DMS79 (cell line): ENCODE measurements around the gene LPGAT1.

Experiments
- DNase-seq: peaks from one replicate; lab custom pipeline; 2025; lab: John Stamatoyannopoulos, UW

The LPGAT1 gene

GRCh38 chr1:211762206-211762605, 68.4 kb downstream of the LPGAT1 start:
- DNase-seq = no peak

- no peak for DNase-seq
These were observed 69.2 kb downstream of the LPGAT1 start for GRCh38 chr1:211761400-211761799.

DNA sequence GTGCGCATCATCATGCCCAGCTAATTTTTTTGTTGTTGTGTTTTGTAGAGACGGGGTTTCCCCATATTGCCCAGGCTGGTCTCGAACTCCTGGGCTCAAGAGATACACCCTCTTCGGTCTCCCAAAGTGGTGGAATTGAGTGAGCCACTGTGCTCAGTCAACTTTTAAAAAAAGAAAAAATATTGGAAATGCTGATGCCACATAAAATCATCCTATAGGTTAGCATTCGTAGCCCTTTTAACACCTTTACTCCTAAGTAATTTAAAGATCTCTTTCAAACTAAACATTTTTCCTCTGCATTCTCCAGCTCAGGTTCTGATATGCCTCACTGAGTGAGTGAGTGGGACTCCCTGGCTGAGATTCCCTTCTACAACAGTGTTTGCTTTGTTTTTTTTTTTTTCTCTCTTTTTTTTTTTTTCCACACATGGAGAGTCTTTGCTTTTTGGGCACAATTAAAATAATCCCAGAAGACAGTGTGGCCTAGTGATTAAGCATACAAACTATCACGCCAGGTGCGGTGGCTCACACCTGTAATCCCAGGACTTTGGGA, 74.0 kb downstream of the LPGAT1 start:
- peak; percentile 35 for DNase-seq

DNA sequence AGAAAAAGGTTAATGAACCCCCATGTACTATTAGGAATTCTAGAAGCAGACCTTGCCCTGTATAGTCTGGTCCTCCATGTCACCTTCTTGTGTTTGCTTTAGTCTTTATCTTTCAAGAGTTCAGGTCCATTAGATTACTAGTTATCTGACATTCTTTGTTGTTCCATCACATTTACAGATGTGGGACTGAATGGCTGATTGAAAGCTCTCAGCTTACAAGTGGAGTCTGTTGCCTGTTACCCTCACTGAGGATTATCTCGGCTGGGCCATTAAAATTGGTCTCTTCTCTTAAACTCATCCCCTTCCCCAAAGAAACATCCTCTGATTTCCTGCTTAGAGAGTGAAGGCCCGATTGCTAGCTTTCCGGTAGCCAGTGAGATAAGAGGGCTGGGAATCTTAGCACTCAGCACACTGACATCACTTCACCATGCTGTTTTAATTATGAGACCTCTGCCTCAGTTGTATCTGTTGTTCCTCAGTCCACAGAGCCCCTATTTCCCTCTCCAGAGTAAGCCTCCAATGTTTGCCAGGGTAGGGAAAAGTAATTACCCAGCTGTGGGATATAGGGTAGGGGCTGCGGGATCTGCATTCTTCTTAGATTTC, 76.8 kb downstream of the LPGAT1 start:
- no peak for DNase-seq

DNA sequence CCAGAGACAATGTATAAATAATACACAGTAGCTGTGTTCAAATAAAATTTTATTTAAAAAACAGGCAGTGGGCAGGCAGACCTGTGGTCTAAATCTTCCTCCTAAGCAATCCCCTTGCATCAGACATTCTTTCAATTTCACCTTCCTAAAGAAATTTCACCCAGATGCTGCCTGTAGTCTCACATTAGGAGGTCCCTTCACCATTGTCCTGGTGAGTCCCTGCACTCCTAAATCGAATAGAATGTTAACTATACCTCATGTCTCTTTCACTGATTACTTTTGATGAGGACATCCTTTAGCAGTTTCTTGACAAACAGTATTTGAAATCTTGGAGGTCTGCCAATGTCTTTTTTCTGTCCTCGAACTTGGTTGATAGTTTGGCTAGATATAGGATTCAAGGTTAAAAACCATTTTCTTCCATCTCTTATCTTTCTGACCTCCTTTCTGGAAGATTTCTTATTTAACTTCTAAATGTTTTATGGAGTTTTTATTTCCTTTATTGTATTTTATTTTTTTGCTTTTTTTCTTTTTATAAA, 77.5 kb downstream of the LPGAT1 start:
- DNase-seq = no peak

- DNase-seq = no peak
These were observed 78.2 kb downstream of the LPGAT1 start for GRCh38 chr1:211752317-211752716.

GRCh38 chr1:211751438-211751837, 79.1 kb downstream of the LPGAT1 start:
- DNase-seq = no peak

DNA sequence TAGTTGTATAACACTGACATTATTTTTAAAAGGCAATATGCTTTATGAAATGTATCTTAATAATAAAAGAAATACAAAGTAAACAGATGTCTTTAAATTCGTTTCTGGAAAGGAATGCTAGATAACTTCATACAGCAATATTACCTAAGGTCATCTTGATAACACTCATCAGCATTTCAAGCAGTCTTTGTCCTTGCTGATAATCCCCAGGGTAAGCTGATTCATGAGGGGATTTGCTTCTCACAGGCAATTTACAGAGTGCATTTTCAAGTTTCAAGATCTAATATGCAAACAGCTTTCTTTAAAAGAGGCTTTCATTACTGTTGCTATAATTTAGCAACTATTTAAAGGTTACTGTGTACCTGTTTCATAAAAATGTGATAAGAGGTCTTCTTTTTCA, 80.0 kb downstream of the LPGAT1 start:
- no peak for DNase-seq

DNA sequence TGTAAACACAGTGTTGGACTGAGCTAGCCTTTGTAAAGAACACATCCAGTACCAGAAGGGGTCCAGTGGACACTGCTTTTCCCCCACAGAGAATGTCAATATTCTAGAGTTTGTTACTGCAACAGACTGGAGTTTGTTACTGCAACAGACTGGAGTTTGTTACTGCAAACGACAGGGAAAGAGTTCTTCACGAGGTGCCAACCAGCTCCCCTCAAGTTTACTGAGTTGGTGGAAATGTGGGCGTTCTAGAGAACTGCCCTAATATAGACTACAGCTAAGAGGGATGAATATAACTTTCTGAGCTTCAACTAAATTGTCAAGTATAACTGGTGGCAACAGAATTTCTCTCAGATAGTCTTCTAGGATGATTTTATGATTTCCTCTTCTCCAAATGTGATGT, 81.3 kb downstream of the LPGAT1 start:
- no peak for DNase-seq

DNA sequence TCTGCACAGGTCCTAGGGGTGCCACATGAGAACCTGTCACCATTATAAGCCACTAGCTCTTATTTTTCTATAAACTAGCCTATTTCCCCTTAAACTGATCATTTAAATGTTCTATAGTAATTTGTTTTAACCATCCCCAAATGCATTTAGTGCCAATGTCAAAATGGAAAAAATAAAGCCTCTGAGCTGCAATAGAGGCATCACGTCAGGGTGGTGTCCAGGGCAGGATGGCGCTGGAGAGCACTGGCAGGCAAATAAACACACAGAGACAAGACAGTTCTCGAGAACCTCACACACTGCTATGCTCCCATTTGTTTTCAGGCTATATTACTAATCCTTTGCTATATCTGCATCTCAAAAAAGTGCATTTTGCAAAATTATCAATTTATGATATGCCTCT, 81.8 kb downstream of the LPGAT1 start:
- no peak for DNase-seq

GRCh38 chr1:211742889-211743529, 87.6 kb downstream of the LPGAT1 start:
- DNase-seq = no peak

DNA sequence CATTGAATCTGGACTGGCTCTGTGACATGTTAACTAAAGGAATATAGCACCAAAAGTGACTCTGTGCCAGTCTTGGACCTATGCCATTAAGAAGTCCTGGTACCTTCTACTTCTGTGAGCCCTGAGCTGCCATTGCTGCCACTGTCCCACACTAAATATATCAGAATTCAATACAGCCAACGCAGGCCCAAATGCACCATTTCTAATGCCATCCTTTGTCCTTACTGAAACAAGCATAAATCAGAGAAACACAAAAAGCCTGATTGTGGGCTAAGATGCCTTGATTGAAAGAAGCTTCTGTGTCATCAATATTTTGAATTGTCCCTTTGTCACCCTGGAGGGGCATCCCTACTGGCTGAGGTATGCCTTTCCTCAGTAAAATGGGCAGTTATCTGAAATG, 88.3 kb downstream of the LPGAT1 start:
- no peak for DNase-seq

DNA sequence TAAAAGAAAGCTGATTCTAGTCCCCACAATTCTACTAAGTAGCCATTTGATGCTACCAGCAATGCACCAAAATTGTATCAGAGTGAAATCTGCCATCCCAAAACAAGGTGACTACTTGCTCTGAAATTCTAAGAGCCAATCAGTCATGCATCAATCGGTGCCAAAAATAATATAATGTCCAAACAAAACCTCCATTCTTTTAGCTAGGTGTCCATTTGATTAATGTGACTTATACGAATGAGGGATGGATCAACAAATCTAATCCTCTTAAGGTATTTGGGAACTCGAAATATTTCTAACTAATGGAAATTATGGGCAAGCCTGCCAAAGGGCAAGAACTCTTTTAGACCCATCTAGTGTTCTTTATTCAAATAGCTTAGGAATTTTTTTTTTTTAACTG, 88.8 kb downstream of the LPGAT1 start:
- peak; percentile 65 for DNase-seq

GRCh38 chr1:211741116-211741515, 89.4 kb downstream of the LPGAT1 start:
- no peak for DNase-seq

DNA sequence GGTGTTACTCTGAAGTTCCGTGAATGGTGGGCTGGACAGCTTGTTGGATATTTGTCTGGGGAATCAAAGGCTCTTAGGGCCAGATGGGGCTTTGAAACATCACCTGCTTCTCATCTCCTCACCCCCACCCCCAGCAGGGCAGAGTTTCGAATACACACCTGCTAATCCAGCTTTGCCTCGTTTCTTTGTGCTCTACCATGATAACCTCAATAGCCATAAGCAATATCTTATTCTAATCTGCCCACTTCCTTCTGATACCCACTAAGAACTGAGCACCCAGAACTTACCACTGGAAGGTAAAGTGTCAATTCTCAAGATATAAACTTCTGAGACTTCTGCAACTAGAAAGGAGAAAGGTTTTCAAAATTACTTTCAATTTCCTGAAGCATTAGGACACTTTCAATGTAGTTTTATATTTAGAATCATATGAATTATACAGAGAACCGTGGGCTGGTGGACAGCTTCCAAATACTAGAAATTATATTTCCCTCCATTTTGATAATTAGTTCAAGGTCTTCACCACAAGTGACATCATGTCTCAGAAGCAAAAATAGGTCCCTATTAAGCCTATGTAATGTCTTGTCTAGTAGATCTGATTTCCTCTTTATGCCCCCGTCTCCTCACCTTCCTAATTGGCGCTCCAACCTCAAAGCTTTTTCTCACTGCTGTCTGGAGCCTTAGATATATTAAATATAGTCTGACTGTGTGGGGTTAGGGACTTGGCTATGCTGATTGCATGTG, 90.7 kb downstream of the LPGAT1 start:
- no peak for DNase-seq

DNA sequence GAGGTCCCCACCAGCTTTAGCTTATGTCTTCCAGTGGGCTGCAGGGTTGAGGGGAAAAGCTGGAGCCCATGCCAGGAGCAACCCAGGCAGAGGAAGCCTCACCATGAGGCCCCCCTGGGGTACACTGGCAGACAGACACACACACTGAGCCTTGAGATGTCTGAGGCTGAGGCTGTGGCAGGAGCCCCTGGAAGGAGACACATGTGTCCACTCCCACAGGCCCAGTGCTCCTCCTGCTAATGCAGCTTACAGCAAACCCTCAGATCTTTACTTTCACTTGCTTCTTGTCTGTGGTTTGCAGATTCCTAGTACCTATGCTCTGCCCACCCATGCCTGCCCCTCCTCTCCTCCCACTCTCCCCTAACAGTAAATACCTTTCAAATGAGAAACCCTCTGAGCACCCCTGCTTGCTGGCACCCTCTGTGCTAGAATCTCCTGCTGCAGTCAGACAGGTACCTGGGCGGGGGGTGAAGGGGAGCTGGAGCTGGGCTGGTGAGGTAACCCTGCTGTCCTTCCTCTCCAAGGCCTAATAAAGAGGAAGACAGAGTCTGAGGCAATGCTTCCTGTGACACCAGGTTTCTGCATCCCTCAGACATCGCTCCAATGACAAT, 91.8 kb downstream of the LPGAT1 start:
- no peak for DNase-seq

DNA sequence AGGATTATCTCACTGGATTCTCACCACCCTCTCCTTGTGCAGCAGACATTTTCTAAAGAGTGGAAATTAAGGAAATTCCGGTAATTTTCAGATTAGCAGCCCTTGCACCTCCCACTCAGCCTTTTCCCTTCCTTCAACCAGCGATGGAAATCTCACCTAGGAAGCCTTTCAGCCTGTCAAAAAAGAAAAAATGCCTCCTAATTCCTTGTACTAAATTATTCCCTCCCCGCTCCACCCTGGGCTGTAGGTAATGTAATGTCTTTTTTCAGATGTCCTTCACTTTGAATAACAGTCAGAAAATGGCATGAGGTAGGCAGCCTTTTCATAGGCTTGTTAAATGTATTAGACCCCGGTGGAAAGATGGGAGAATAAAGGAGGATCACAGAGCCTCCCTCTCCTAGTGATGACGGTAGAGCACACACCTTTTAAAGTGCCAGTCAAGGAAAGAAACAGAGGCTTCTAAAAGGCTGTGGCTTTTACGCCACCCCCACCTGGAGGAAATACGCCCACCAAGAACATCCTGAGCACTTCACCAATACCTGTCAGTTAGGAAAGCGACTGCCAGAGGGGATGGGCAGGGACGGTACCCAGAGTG, 92.4 kb downstream of the LPGAT1 start:
- DNase-seq = no peak

DNA sequence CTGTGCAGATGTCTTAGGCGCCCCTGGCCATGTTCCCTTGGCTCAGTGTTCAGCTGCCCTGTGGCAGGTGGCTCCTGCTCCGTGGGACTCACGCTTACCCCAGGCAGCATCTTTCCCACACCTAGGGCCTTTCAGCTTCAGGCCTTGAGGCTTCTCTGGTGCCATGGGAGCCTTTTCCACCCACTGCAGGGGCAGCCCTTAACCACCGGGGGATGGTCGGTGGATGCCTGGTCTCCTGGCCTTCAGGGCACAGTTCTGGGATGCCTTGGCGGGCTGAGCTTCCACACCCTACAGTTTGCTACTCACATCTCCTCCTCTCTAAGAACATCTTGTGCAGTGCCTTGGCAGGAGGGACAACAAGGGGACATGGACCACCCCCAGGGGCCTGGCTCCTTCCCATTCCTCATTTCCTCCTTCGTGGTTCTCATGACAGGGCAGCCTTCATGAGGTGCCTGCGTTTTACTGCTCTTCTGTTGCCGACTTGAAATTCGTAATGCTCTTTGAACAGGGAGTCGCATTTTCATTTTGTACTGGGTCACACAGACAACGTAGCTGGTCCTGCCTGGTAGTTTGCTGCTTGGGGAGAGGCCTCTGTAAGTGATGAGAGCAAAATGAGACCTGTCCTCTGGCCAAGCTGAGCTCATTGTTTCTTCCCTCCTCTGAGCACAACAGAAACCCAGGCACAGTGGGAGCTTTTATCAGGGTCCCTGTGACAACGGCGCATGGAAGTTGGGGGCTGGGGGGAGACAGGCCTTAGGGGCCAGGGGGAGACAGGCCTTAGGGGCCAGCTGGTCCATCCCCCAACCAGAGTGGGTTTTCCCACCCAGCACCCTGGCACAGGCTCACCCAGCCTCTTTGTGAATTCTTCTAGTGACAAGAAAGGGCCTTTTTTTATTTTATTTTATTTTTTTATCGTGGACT, 93.2 kb downstream of the LPGAT1 start:
- DNase-seq = no peak

DNA sequence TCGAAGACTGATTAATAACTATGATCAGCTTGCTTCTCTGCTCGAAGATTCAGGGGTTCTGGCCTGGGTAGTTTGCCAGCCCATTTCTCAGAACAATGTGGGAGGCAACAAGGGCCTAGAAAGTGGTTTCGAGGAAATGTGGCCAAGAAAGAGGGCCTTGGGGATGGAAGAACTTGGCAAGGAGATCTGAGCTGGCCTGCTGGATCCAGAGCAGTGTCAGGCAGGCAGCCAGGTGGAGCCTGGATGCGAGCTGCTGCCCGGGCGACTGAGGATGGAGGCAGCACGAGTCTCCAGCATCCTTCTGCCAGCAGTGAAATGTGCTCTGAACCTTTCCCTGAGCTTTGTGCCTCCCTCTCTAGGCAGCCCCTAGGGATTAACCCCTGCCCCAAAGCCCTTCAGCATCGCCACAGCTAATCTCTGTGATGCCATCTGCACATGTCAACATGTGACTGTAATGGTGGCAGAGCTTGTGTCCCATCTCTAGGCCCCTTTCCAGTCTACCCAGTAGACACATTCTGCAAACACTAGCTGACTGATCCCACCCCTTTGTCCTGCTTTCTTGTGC, 94.1 kb downstream of the LPGAT1 start:
- DNase-seq = no peak
